Measurements from ENCODE around the gene PPP1R26.

The PPP1R26 gene

DNA sequence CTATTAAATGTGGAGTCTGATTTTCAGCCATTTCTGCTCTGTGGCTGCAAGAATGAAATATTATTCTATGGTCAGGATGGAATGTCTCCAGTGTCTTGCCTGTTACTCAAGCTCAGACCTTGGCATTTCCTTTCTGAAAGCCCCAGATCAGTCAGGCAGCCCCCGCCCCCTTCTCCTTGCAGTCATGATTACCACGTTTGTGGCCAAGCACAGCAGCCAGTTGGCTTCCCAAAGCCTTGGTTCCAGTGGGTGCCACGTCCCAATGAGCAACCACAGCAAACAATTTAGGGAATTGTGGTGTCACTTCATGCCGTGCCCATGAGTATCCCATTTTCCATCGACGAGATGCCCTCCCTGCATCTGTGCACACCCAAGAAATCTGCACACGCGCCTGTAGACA lies 56.6 kb downstream of the PPP1R26 start:
- peaks cover 4% of the 10 kb centered on the region for H3K27me3 Mint-ChIP-seq (ENCODE audit: low read depth)
- H3K9me3 Mint-ChIP-seq: no peaks in the 10 kb centered on the region
- DNase-seq (ENCODE audit: low spot score): no peak
- H3K4me3 Mint-ChIP-seq: no peak overlapping the region
- H3K4me1 Mint-ChIP-seq (ENCODE audit: low read depth): no peaks in the 10 kb centered on the region
- H3K36me3 Mint-ChIP-seq (ENCODE audit: low read depth): no peaks in the 10 kb centered on the region
- H3K27ac Mint-ChIP-seq: no peak overlapping the region
